Activated naive CD8-positive, alpha-beta T cell treated with anti-CD3 and anti-CD28 coated beads for 36 hours (primary cell): Measurements from ENCODE around the gene PTGDS. TPM values are rescaled to one million over a fixed set of nuclear protein-coding genes. Genes with fewer than 3 reads are reported as not detected.

Source experiments
- DNase-seq: peaks from one replicate; pipeline ENCODE4 v3.0.0; 2021
- H3K27ac Mint-ChIP-seq: one replicate; pipeline ENCODE4 v1.8.0; 2022; ENCODE audit warnings: mild to moderate bottlenecking, moderate library complexity, mixed read lengths
- H3K27me3 Mint-ChIP-seq: one replicate; pipeline ENCODE4 v1.8.0; 2022; ENCODE audit warnings: mild to moderate bottlenecking, mixed read lengths
- H3K36me3 Mint-ChIP-seq: one replicate; pipeline ENCODE4 v1.8.0; 2021; ENCODE audit warnings: mild to moderate bottlenecking, mixed read lengths
- H3K4me1 Mint-ChIP-seq: one replicate; pipeline ENCODE4 v1.8.0; 2021; ENCODE audit warnings: mixed read lengths
- H3K4me3 Mint-ChIP-seq: one replicate; pipeline ENCODE4 v1.8.0; 2022; ENCODE audit warnings: mild to moderate bottlenecking, moderate library complexity, mixed read lengths
- H3K9me3 Mint-ChIP-seq: one replicate; pipeline ENCODE4 v1.8.0; 2022; ENCODE audit warnings: mixed read lengths
- total RNA-seq, 2 experiments: library from RNA; stranded (reverse); gene quantifications; one replicate each; pipeline ENCODE4 v1.2.3, GENCODE V29; 2021

The PTGDS gene
- total RNA-seq, 2 experiments from 2014 or later = not detected

GRCh38 chr9:136972743-136973142 lies 4.6 kb upstream of the PTGDS start:
- Mint-ChIP-seq H3K36me3 (no peaks in the 10 kb centered on the region), H3K27ac (no peak overlapping the region), H3K27me3 (peaks cover 3% of the 10 kb centered on the region), H3K4me3 (no peak overlapping the region), H3K9me3 (no peaks in the 10 kb centered on the region), H3K4me1 (peaks cover 10% of the 10 kb centered on the region)
- no peak for DNase-seq

- Mint-ChIP-seq H3K4me1 (peaks cover 10% of the 10 kb centered on the region), H3K27me3 (peaks cover 3% of the 10 kb centered on the region), H3K9me3 (no peaks in the 10 kb centered on the region), H3K27ac (no peak overlapping the region), H3K36me3 (no peaks in the 10 kb centered on the region), H3K4me3 (no peak overlapping the region)
- DNase-seq = no peak
These were observed 3.4 kb upstream of the PTGDS start for GRCh38 chr9:136973618-136974617.

GRCh38 chr9:136974817-136975535 lies 2.3 kb upstream of the PTGDS start:
- H3K4me3 Mint-ChIP-seq = no peak overlapping the region
- no peaks in the 10 kb centered on the region for H3K9me3 Mint-ChIP-seq
- H3K4me1 Mint-ChIP-seq = peaks cover 10% of the 10 kb centered on the region
- no peak overlapping the region for H3K27ac Mint-ChIP-seq
- peaks cover 3% of the 10 kb centered on the region for H3K27me3 Mint-ChIP-seq
- H3K36me3 Mint-ChIP-seq = no peaks in the 10 kb centered on the region
- no peak for DNase-seq

- Mint-ChIP-seq H3K27ac (no peak overlapping the region), H3K4me3 (no peak overlapping the region), H3K4me1 (peaks cover 10% of the 10 kb centered on the region), H3K9me3 (no peaks in the 10 kb centered on the region), H3K27me3 (peaks cover 3% of the 10 kb centered on the region), H3K36me3 (no peaks in the 10 kb centered on the region)
- DNase-seq = peak; percentile 41
These were observed 1.7 kb upstream of the PTGDS start for GRCh38 chr9:136975644-136976043.

GRCh38 chr9:136977649-136978072 lies 357 bp downstream of the PTGDS start:
- no peak overlapping the region for H3K4me3 Mint-ChIP-seq
- H3K36me3 Mint-ChIP-seq = no peaks in the 10 kb centered on the region
- H3K9me3 Mint-ChIP-seq = no peaks in the 10 kb centered on the region
- H3K27me3 Mint-ChIP-seq = peaks cover 3% of the 10 kb centered on the region
- DNase-seq = no peak
- H3K4me1 Mint-ChIP-seq = peaks cover 10% of the 10 kb centered on the region
- no peak overlapping the region for H3K27ac Mint-ChIP-seq

- H3K36me3 Mint-ChIP-seq = no peaks in the 10 kb centered on the region
- H3K9me3 Mint-ChIP-seq = no peaks in the 10 kb centered on the region
- H3K27me3 Mint-ChIP-seq = peaks cover 8% of the 10 kb centered on the region
- no peak overlapping the region for H3K4me3 Mint-ChIP-seq
- no peak overlapping the region for H3K27ac Mint-ChIP-seq
- peaks cover 10% of the 10 kb centered on the region for H3K4me1 Mint-ChIP-seq
- peak; percentile 73 for DNase-seq
These were observed 965 bp downstream of the PTGDS start for GRCh38 chr9:136978073-136978864.

- H3K4me1 Mint-ChIP-seq = peaks cover 10% of the 10 kb centered on the region
- no peak overlapping the region for H3K4me3 Mint-ChIP-seq
- H3K9me3 Mint-ChIP-seq = no peaks in the 10 kb centered on the region
These were observed 1.7 kb downstream of the PTGDS start for GRCh38 chr9:136978865-136979544.

GRCh38 chr9:136979769-136980587 lies 2.7 kb downstream of the PTGDS start:
- no peaks in the 10 kb centered on the region for H3K36me3 Mint-ChIP-seq
- H3K9me3 Mint-ChIP-seq = no peaks in the 10 kb centered on the region
- peaks cover 10% of the 10 kb centered on the region for H3K4me1 Mint-ChIP-seq
- no peak overlapping the region for H3K27ac Mint-ChIP-seq
- no peak overlapping the region for H3K4me3 Mint-ChIP-seq
- H3K27me3 Mint-ChIP-seq = peaks cover 19% of the 10 kb centered on the region
- DNase-seq = no peak

More at GRCh38 chr9:136978865-136979544, 1.7 kb downstream of the PTGDS start:
- peaks cover 13% of the 10 kb centered on the region for H3K27me3 Mint-ChIP-seq
- DNase-seq = no peak
- no peaks in the 10 kb centered on the region for H3K36me3 Mint-ChIP-seq
- H3K27ac Mint-ChIP-seq = no peak overlapping the region

- Mint-ChIP-seq H3K27ac (no peak overlapping the region), H3K4me1 (peaks cover 5% of the 10 kb centered on the region), H3K27me3 (peaks cover 22% of the 10 kb centered on the region), H3K4me3 (no peak overlapping the region), H3K36me3 (no peaks in the 10 kb centered on the region), H3K9me3 (no peaks in the 10 kb centered on the region)
- no peak for DNase-seq
These were observed 3.6 kb downstream of the PTGDS start for GRCh38 chr9:136980669-136981478.

GRCh38 chr9:136981588-136982231 lies 4.4 kb downstream of the PTGDS start:
- DNase-seq = no peak
- no peaks in the 10 kb centered on the region for H3K36me3 Mint-ChIP-seq
- H3K4me1 Mint-ChIP-seq = no peaks in the 10 kb centered on the region
- no peak overlapping the region for H3K27ac Mint-ChIP-seq
- H3K27me3 Mint-ChIP-seq = peaks cover 24% of the 10 kb centered on the region
- no peaks in the 10 kb centered on the region for H3K9me3 Mint-ChIP-seq
- no peak overlapping the region for H3K4me3 Mint-ChIP-seq

GRCh38 chr9:136982232-136983051 lies 5.1 kb downstream of the PTGDS start, which contains the start of gene LCNL1:
LCNL1 (plus strand) TSS chr9:136982993; CDS start chr9:136983587, 594 bp downstream.
- Mint-ChIP-seq H3K4me3 (no peak within 1 kb of the TSS), H3K27me3 (peaks cover 24% of the 10 kb centered on the region), H3K9me3 (no peaks in the 10 kb centered on the region)

GRCh38 chr9:136983167-136983566 lies 5.9 kb downstream of the PTGDS start:
- Mint-ChIP-seq H3K27me3 (peaks cover 24% of the 10 kb centered on the region), H3K4me1 (no peaks in the 10 kb centered on the region), H3K4me3 (no peak overlapping the region), H3K9me3 (no peaks in the 10 kb centered on the region), H3K27ac (no peak overlapping the region), H3K36me3 (no peaks in the 10 kb centered on the region)
- DNase-seq = no peak

More at GRCh38 chr9:136982232-136983051, 5.1 kb downstream of the PTGDS start, which contains the start of gene LCNL1:
- DNase-seq = no peak
- no peak within 1 kb of the TSS for H3K27ac Mint-ChIP-seq
- no peaks in the 10 kb centered on the region for H3K36me3 Mint-ChIP-seq
- H3K4me1 Mint-ChIP-seq = no peaks in the 10 kb centered on the region
